ENCODE results near the gene CYBRD1.
A peak's percentile ranks its signal among the peaks of the same experiment; 100 is the strongest.
"Not testable (repeated sequence)": the region's sequence is repeated elsewhere in the genome, so short reads cannot be mapped to it uniquely, and the experiment has no call there.

Gene CYBRD1

DNA sequence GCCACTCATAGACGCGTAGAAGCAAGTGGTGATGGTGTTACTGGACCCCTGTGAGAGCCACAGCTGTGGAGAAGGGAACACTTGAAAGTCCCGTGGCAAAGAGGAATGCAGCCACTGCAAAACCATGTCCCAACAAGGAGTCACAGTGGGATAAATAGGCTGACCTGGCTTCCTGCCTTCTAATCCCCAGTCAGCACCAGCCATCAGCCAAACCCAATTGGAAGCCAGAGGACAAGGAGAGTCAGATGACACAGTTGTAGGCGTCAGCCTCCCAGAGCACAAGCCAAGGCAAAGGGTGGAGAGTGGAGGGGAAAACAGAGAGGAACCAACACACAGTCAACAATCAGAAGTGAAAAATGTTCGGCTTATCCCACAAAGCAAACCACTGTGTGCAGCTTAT is 5.5 kb upstream of the CYBRD1 start:
- no peak for DNase-seq

DNA sequence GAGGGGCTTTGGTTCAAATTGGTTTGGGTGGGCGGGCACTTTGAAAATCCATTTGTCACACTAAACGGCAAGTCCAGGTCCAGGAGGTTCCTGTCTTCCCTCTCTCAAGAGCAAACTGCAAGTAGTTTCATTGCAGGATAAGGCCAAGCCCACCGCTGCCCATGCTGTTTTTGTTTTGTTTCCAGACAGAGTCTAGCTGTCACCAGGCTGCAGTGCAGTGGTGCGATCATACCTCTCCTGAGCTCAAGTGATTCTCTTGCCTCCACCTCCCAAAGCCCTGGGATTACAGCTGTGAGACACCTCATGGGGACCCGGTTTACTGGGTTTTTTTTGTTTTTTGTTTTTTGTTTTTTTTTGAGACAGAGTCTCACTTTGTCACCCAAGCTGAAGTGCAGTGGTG is 1.8 kb upstream of the CYBRD1 start:
- DNase-seq: no peak

DNA sequence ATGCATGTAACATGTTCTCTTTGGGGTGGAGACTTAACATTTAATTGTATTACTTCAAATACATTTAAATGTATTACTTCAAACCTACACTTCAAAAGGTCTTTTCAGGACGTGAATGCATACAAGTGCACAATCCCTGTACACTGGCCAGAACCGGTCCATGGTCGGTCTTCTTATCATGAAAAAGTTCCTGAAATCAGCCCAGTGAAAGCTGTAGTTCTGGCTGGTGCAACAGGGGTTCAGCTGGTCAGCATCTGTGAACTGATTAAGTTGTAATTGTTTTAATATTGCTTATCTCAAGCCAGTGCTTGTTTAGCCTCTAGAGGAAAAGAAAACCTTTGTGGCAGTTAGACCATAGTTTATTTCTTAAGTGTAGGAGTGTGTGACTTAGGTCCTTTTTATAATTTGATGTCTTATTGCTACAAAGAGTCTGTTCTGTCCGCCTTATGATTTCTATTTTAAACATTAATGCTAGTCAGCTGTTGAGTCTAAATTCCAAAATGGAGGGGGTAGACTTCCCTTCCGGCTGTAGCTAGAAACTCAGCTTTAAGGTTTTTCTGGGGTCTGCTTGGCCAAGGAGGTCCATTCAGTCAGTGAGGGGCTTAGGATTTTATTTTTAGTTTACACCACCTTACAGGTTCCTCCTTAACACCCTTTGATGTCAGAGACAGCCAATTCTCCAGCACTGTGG is 768 bp upstream of the CYBRD1 start:
- DNase-seq: no peak

DNA sequence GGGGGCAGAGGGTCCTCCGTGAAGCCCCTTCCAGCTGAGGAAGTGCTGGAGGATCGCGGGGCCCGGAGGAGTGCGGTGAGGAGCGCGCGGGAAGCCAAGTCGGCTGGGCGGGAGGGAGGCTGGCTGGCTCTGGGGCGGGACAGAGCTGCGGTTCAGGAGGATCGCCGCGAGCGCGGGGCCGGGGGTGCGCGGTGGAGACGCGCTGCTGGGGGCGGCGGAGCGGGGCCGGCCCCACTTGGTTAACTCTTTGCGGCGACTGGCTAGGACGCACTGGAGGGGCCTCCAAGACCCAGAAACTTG is 464 bp downstream of the CYBRD1 start:
- peak; percentile 5 for DNase-seq

DNA sequence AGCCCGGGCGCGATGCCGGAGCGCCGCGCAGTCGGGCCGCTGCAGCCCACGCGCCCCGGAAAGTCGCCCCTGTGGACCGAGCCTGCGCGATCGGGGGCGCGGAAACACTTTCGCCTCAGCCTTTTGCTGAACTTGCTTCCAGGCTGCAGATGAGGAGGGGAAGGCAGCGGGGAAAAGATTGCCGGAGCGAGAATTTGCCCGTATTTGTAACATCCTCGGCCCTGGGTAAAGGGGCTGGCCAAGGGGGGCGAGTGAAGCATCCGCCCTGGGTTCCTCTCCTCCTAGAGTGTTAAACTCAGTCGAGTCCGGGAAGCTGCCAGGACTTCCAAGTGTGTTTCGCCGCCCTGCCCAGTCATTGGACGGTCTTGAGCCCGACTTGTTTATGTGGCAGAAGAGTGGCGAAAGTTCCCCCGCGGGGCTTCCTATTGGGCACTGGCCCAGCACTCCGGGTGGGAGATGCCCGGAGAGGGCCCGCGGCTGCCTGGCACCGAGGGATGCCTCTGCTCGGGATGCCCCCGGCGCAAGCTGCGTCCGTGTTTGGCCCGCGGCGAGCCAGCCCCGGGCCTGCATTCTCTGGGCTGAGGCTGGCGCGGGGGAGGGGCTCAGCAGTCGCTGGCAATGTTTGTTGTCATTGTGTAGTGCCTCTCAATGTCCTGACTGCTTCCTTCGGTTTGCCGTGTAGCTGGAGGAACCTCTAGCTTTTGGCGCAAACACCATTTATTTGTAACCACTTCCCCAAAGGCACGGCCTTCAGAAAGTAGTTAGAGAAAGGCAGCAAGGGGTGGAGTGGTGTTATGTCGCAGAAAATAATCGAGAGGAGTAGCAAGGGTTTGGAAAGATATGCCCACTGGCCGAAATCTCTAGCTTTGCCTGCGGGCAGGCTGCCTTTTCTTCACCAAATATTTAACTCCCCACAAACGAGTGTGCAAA is 1.1 kb downstream of the CYBRD1 start:
- peak; percentile 5 for DNase-seq

DNA sequence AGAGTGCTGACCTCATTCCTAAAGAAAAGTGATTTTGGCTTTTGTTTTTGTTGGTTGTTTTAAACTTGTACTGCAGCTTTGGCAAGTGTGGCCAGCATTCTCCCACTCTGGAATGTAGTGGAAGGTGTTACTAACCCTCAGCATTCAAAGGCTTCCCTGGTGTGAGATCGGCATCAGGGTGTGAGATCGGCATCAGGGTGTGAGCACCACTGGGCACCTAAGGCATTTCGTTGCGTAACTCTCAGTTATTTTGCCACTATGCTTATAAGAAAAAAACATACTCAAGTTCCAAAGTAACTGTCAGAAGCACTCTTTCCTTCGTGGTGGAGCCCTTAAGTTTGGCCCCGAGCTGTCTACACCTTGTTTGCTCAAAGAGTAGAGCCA is 1.7 kb downstream of the CYBRD1 start:
- DNase-seq: no peak

DNA sequence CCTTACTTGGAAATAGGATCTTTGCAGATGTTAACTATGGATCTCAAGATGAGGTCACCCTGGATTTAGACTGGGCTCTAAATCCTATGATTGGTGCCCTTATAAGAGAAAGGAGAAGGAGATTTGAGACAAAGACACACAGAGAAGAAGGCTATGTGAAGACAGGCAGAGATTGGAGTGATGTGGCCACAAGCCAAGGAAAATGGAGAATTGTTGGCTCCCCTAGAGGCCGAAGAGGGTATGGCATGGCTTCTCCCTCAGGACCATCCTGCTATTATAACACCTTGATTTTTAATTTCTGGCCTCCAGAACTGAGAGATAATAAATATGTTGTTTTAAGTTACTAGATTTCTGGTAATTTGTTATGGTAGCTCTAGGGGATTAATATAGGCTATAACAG is 7.6 kb downstream of the CYBRD1 start:
- no peak for DNase-seq

DNA sequence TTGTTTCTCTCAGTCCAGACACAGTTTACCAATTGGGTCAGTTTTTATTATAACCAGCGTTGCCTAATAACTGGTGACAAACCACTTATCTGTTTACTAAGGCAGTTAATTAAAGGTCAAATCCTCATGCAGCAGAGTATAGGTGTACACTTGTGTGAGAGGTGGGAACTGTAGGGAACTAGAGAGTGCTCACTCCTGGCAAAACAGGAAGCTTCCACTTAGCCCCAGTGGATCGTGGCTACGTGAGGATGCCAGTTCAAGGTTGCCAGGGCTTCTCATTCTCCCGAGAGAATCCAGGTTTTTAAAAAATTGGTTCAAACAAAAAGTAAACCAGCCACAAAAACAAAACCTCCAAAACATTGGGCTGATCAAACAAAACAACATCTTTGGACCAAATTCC is 8.1 kb downstream of the CYBRD1 start:
- DNase-seq: no peak

DNA sequence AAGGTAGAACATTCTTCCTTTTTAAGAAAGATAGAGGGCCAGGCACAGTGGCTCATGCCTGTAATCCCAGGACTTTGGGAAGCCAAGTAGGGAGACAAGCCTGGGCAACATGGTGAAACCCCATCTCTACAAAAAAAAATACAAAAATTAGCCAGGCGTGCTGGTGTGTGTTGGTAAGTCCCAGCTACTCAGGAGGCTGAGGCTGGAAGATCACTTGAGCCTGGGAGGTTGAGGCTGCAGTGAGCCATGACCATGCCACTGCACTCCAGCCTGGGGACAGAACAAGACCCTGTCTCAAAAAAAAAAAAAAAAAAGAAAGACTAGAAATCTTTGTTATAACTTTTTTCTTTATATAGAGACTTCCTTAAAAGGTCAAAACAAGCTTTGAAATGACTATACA is 8.6 kb downstream of the CYBRD1 start:
- DNase-seq: not testable (repeated sequence)

DNA sequence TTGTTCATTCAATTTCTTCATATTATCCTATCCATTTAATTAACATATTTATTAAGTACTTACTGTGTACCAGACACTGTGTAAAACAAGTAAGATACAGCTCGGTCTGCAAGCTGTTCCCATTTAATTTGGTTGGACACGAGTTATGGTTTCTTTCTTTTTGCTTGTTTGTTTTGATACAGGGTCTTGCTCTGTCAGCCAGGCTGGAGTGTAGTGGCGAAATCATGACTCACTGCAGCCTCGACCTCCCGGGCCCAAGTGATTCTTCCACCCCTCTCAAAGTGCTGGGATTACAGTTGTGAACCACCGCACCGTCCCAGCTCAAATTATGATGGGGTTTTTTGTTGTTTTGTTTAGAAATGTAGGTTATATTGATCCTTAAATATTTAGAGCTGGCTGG is 9.0 kb downstream of the CYBRD1 start:
- no peak for DNase-seq

DNA sequence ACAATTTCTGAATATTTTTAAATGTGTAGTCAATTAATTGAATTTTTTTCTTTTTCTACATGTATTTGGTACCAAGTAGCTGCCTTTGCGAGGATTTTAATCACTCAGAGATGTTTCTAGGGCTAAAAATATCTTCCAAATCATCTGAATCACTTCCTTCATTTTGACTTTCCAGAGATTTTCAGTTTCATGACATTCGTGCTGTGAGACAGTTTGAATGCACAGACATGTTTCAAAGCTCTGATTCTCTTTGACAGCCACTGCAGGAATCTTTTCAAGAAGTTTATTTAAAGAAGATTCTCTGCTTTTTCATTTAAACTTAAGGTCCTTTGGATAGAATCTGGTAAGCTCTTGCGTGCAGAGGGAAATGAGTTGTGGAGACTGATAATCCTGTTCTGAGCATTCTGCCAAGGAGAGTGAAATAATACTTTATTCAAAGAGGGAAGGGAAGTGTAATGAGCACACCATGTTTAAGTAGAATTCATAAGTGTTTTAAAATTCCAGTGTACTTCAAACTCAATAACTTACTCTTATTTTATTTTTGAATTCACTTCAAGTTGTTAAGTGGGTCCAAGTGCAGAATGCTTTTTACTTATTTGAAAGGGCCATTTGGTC is 9.7 kb downstream of the CYBRD1 start:
- no peak for DNase-seq

DNA sequence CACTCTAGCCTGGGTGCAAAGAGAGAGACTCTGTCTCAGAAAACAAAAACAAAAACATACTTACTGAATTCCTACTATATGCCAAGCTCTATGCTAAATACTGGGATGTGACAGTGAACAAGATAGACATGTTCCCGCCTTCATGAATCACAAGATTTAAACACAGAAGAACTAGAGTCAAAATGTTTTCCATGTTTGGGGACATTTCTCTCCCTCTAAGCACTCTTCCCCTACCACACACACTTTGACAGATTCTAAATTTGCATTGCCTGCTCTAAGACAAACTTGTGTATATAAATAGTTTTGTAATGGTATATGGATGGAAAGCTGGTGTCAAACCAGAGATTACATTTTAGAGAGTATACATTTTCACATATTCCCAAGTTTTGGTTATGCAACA is 11.1 kb downstream of the CYBRD1 start:
- DNase-seq: no peak

DNA sequence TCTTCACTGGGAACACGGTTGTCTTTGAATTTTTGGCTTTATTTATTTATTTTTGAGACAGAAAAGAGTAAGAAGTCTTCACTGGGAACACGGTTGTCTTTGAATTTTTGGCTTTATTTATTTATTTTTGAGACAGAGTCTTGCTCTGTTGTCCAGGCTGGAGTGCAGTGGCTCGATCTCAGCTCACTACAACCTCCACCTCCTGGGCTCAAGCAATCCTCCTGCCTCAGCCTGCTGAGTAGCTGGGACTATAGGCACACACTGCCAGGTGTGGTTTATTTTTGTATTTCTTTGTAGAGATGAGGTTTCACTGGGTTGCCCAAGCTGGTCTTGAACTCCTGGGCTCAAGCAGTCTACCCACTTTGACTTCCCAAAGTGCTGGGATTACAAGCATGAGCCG is 13.3 kb downstream of the CYBRD1 start:
- DNase-seq: not testable (repeated sequence)

DNA sequence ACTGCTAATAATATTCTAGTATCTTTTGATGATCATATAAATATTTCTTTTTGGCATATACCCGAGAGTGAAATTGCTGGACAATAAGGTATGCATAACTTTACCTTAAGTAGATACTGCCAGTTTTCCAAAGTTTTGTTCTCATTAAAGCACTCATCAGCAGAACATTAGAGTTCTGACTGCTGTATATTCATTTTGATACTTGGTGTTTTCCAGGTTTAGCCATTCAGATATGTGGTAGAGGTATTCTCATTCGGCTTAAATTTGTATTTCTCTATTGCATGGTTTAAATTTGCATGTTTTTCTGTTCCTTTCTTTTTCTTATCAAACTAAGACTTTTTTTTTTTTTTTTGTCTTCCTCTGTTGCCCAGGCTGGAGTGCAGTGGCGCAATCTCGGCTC is 18.2 kb downstream of the CYBRD1 start:
- no peak for DNase-seq

DNA sequence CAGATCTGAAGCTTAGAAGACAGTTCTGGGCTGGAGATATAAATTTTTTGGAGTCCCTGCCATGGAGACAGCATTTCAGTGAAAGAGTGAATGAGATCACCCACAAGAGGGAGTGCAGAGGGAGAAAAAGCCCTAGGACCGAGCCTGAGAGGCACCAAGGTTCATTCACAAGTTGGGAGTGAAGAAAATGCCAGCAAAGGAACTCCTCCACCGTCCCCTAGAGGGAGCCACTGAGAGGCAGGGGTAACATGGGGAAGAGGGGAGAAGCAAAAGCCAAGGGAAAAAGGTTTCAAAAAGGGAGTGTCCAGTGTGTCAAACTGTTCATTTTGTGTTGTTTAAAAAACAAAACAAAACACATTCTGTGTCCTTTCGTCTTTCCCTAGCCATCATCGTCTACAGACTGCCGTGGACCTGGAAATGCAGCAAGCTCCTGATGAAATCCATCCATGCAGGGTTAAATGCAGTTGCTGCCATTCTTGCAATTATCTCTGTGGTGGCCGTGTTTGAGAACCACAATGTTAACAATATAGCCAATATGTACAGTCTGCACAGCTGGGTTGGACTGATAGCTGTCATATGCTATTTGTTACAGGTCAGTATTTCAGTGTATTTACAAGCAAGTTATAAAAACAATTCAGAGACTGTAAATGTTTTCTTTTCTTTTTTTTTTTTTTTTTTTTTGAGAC is 19.1 kb downstream of the CYBRD1 start:
- DNase-seq: no peak

DNA sequence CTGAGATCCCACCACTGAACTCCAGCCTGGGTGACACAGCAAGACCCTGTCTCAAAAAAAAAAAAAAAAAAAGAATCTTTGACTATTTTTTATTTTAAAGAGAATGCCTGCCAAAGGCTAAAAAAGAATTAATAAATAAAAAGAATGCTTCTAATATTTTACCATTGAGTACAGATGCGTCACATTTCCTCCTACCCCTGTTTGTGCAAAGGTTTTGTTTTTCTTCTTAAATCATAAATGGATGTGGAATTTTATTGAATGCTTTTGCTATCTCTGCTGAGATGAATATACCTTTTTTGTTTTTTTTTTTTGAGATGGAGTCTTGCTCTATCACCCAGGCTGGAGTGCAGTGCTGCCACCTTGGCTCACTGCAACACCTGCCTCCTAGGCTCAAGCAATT is 22.8 kb downstream of the CYBRD1 start:
- no peak for DNase-seq

DNA sequence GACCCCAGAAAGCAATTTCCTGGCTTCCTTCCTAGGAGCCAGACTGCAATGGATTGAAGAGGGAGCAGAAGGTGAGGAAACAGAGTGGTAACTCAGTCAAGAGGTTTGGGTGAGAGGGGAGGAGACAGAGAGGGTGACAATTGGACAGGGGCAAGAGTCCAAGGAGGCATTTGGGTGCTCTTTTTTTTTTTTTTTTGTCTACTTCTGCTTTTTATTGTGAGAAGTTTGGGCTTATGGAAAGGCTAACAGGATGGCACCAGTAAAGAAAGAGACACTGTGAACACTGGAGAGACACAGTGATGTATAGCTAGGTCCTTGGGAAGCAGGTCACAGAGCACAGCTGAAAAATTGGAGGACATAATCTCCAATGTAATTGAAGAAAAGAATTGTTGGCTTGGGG is 25.0 kb downstream of the CYBRD1 start:
- DNase-seq: no peak

DNA sequence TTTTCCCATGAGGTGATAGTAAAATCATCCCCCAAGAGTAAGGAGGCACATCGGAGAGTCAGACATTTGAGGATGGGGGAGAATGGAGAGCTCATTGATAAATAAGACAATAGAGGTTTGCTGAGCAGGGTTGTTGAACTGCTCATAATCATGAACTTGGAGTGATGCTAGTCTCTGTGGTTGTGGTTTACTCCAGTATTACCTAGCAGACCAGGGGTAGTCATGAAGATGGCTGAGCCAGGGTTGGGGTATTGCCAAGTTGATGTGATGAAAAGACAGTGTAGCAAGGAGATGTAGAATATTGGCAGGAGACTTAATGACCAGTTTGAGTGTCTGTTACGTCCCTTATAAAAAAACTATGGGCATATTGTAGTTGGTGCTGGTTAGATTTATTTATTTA is 25.4 kb downstream of the CYBRD1 start:
- no peak for DNase-seq

DNA sequence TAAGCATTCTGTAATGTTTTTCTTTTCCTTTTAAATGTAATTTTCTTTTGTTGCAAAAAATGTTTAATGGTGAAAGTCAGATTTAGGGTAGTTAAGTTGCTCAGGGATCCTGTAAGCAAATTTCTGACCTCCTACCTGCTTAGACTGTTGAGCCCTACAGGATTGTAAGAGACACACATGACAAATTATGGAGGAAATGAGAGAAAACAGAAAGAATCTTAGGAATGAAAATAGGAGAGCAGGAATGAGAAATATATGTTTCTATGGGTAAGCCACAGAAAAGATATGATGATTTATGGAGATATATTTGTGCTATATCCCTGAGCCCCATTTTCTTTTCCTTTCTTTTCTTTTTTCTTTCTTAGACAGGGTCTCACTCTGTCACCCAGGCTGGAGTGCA is 28.3 kb downstream of the CYBRD1 start:
- DNase-seq: no peak

DNA sequence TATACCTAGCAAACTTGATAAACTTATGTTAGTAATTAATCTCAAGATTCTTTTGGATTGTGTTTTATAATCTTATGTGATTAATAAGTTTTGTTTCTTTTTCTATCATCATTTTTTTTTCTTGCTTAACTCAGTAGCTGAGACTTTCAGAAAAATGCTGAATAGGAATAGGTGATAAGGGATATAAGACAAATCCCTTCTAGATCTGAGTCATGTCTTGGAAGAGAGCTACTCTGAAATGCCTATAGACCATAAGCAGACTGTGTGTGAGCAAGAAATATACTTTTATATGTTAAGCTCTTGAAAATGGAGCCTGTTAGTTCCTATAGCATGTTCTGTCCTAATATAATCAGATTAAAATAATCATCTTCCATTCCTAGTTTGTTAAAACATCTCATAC is 29.6 kb downstream of the CYBRD1 start:
- no peak for DNase-seq

DNA sequence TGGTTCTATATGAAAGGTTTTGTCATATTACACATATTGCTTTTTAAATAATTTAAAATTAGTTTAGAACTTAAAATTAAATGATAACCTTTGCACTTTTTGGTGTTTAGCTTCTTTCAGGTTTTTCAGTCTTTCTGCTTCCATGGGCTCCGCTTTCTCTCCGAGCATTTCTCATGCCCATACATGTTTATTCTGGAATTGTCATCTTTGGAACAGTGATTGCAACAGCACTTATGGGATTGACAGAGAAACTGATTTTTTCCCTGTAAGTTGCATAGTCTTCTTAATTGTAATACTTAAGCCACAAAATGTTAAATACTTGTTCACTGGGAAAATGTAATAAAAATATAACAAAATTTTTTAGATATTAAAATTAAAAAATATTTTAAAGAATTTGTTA is 31.0 kb downstream of the CYBRD1 start:
- DNase-seq: no peak

DNA sequence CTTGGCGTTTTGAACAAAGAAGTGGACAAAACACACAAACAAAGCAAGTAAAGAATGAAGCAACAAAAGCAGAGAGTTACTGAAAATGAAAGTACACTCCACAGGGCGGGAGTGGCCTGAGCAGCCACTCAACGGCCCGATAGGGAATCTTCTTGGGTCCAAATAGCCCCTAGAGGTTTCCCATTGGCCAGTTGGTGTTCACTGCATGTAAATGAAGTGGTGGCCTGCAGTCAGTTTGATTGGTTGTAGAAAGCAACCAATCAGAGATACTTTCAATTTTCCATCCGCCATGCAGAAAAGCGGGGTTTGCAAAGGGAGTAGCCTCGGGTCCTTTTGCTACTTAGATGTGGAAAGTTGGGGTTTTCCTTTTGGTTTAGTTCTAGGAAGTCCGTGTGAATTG is 31.6 kb downstream of the CYBRD1 start:
- DNase-seq: no peak

DNA sequence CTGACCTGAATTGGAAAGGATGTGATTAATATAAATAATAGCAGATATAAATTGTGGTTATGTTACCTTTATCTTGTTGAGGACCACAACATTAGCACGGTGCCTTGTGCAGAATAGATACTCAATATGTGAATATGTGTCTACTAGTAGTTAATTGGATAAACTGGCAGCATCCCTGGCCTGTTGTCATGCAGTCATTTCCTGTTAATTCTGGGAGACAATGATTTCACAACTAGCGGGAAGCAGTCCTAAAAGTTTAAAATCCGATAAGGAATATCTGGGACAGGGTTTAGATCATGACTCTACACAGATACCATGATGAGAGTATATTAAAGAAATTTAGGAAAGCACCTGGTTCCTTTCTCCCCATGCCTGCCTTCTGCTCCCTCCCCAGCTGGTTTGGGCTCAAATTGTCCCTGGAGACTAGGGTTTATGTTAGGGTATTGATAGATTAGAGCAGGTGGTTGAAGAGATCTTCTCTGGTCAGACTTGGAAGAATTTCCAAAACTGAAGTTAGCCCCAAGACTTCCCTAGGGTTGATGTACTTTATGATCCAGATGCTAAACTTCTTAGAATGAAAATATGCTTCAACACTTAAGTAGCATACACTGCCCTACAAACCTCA is 32.8 kb downstream of the CYBRD1 start:
- no peak for DNase-seq

All from stimulated activated CD4-positive, alpha-beta T cell treated with anti-CD3 and anti-CD28 coated beads, Interleukin-1b, Interleukin-23, amount 100 ng/mL, for 48 hours (primary cell).